NB4 (cell line): ENCODE measurements around the gene TRMU.
"Not testable (repeated sequence)": the region's sequence is repeated elsewhere in the genome, so short reads cannot be mapped to it uniquely, and the experiment has no call there.

Experiments used
- DNase-seq: peaks from one replicate; pipeline ENCODE4 v3.0.0; 2010; ENCODE audit warnings: low read depth
- H3K4me3 ChIP-seq: one replicate; pipeline ENCODE4 v1.5.1; 2011; ENCODE audit warnings: mild to moderate bottlenecking, low read depth, low read length, moderate library complexity
- CTCF ChIP-seq: IDR thresholded peaks from one replicate; pipeline ENCODE4 v1.5.1; 2012; ENCODE audit warnings: low read depth, low read length
- MAX ChIP-seq: IDR thresholded peaks from 2 replicates; pipeline ENCODE4 v1.6.1; 2011; ENCODE audit warnings: low read depth, low read length
- MYC ChIP-seq: IDR thresholded peaks from 2 replicates; pipeline ENCODE4 v1.6.1; 2011; ENCODE audit warnings: low read depth, low read length
- POLR2A ChIP-seq: IDR thresholded peaks from 2 replicates; pipeline ENCODE4 v1.6.1; 2011; ENCODE audit warnings: mild to moderate bottlenecking; ENCODE audit not compliant: insufficient read length; ENCODE audit errors: extremely low read depth

Gene TRMU

GRCh38 chr22:46299101-46299500 is 36.4 kb upstream of the TRMU start:
- no peak overlapping the region for H3K4me3 ChIP-seq
- DNase-seq, result no peak
- TF ChIP-seq MAX (no peak), POLR2A (no peak), MYC (no peak), CTCF (no peak)

GRCh38 chr22:46300491-46300890 is 35.0 kb upstream of the TRMU start:
- TF ChIP-seq CTCF (no peak), MAX (no peak), POLR2A (no peak), MYC (no peak)
- no peak for DNase-seq
- no peak overlapping the region for H3K4me3 ChIP-seq

- no peak for DNase-seq
- TF ChIP-seq MYC (no peak), MAX (no peak), POLR2A (no peak), CTCF (no peak)
- H3K4me3 ChIP-seq, result no peak overlapping the region
These were observed 32.1 kb upstream of the TRMU start for GRCh38 chr22:46303347-46303965.

- TF ChIP-seq MAX, result no peak
- no peak for TF ChIP-seq CTCF
These were observed 27.1 kb upstream of the TRMU start for GRCh38 chr22:46308283-46308988.

GRCh38 chr22:46309526-46310085 is 25.9 kb upstream of the TRMU start:
- H3K4me3 ChIP-seq, result no peak overlapping the region
- no peak for TF ChIP-seq MYC
- TF ChIP-seq MAX, result no peak
- TF ChIP-seq CTCF, result no peak
- no peak for TF ChIP-seq POLR2A
- no peak for DNase-seq

More at GRCh38 chr22:46308283-46308988, 27.1 kb upstream of the TRMU start:
- DNase-seq, result no peak
- H3K4me3 ChIP-seq, result no peak overlapping the region

- TF ChIP-seq MAX (no peak), POLR2A (no peak), MYC (no peak), CTCF (no peak)
- no peak overlapping the region for H3K4me3 ChIP-seq
- DNase-seq, result no peak
These were observed 23.5 kb upstream of the TRMU start for GRCh38 chr22:46312056-46312455.

GRCh38 chr22:46312848-46313247 is 22.7 kb upstream of the TRMU start:
- not testable (repeated sequence) for DNase-seq, H3K4me3 ChIP-seq
